CD4-positive, CD25-positive, alpha-beta regulatory T cell (primary cell): Measurements from ENCODE around the gene PMEL. TPM values are rescaled to one million over a fixed set of nuclear protein-coding genes. Genes with fewer than 3 reads are reported as not detected.
A peak's percentile ranks its signal among the peaks of the same experiment; 100 is the strongest.

ENCODE experiments used
- ATAC-seq, 2 donors: fragments of 150-1000 bp; cut with Tn5 transposase; one replicate each; pipeline ENCODE4 v1.10.0; 2021; ENCODE audit warnings: low read depth in 2 of 2, moderate number of reproducible peaks in 2 of 2, moderate library complexity in 1 of 2
- DNase-seq, 3 donors: peaks; one replicate each; pipeline versions ENCODE4 v3.0.0 to v3.0.0-alpha.2; 2012 to 2022; ENCODE audit warnings: mixed read lengths in 1 of 3
- H3K27ac ChIP-seq: one replicate; pipeline ENCODE4 v1.7.0; 2013; ENCODE audit warnings: mild to moderate bottlenecking, low read length; ENCODE audit not compliant: insufficient read depth, poor library complexity, severe bottlenecking
- H3K27me3 ChIP-seq: one replicate; pipeline ENCODE4 v1.7.0; 2013; ENCODE audit warnings: low read length; ENCODE audit not compliant: control insufficient read depth, insufficient read depth
- H3K36me3 ChIP-seq: one replicate; pipeline ENCODE4 v1.7.0; 2013; ENCODE audit warnings: mild to moderate bottlenecking, low read length, moderate library complexity; ENCODE audit not compliant: control insufficient read depth, insufficient read depth
- H3K4me1 ChIP-seq: 2 replicates; pipeline ENCODE4 v1.7.0; 2013; ENCODE audit warnings: mild to moderate bottlenecking, low read length; ENCODE audit not compliant: insufficient read depth, control insufficient read depth, poor library complexity, severe bottlenecking
- H3K4me3 ChIP-seq: one replicate; pipeline ENCODE4 v1.7.0; 2013; ENCODE audit warnings: low read depth, mild to moderate bottlenecking, low read length, moderate library complexity
- H3K9me3 ChIP-seq, 2 experiments: 1 replicate in 1 of 2; 2 replicates in 1 of 2; pipeline ENCODE4 v1.7.0; 2013; ENCODE audit warnings: low read length in 2 of 2, mild to moderate bottlenecking in 1 of 2, moderate library complexity in 1 of 2; ENCODE audit not compliant: control insufficient read depth in 2 of 2
- H3K27ac Mint-ChIP-seq, 3 donors: one replicate each; pipeline ENCODE4 v1.8.0; 2020 to 2022; ENCODE audit warnings: mild to moderate bottlenecking in 3 of 3, mixed read lengths in 3 of 3, moderate library complexity in 2 of 3
- H3K27me3 Mint-ChIP-seq: one replicate; pipeline ENCODE4 v1.8.0; 2022; ENCODE audit warnings: mild to moderate bottlenecking, mixed read lengths
- H3K36me3 Mint-ChIP-seq: one replicate; pipeline ENCODE4 v1.8.0; 2020; ENCODE audit warnings: mixed read lengths
- H3K4me1 Mint-ChIP-seq, 4 donors: one replicate each; pipeline ENCODE4 v1.8.0; 2020 to 2022; ENCODE audit warnings: mixed read lengths in 4 of 4, mild to moderate bottlenecking in 1 of 4
- H3K4me3 Mint-ChIP-seq, 4 donors: one replicate each; pipeline ENCODE4 v1.8.0; 2020 to 2022; ENCODE audit warnings: mild to moderate bottlenecking in 4 of 4, mixed read lengths in 4 of 4, moderate library complexity in 3 of 4
- H3K9me3 Mint-ChIP-seq, 7 donors: one replicate each; pipeline ENCODE4 v1.8.0; 2020 to 2022; ENCODE audit warnings: mixed read lengths in 7 of 7, mild to moderate bottlenecking in 3 of 7, moderate library complexity in 2 of 7
- polyA plus RNA-seq, 4 donors: library from polyadenylated mRNA; unstranded; fragments of 300-500 nt; fragmentation: Illumina TruSeq; gene quantifications; one replicate each; pipeline ENCODE4 v1.2.3, GENCODE V29; 2021
- total RNA-seq: library from RNA; stranded (reverse); gene quantifications from one replicate; pipeline ENCODE4 v1.2.3, GENCODE V29; 2022

PMEL gene
- total and polyA plus RNA-seq, 5 donors from 2014 or later: 0.52 to 0.86 (median 0.63) TPM; not detected in 1

GRCh38 chr12:55938826-55939501 lies 26.9 kb downstream of the PMEL start:
- H3K9me3 Mint-ChIP-seq: no peaks in the 10 kb centered on the region
- no peak for DNase-seq
- ATAC-seq: peak in 1 of 2 donors; percentile 9

GRCh38 chr12:55937981-55938380 lies 27.9 kb downstream of the PMEL start:
- peaks cover 73% of the 10 kb centered on the region for H3K36me3 ChIP-seq
- H3K27ac ChIP-seq: peak overlapping the region; percentile 92
- DNase-seq (no peak), ATAC-seq (no peak)
- H3K27me3 ChIP-seq: no peaks in the 10 kb centered on the region
- Mint-ChIP-seq H3K4me1 (peaks cover 6 to 97% (median 80%) of the 10 kb centered on the region in 4 donors), H3K36me3 (peaks cover 80% of the 10 kb centered on the region), H3K27ac (peak overlapping the region; percentile 54 to 97 (median 89)), H3K4me3 (peak overlapping the region; percentile 52 to 100 (median 86)), H3K27me3 (no peaks in the 10 kb centered on the region), H3K9me3 (no peaks in the 10 kb centered on the region)
- peaks cover 80% of the 10 kb centered on the region for H3K4me1 ChIP-seq
- peak overlapping the region; percentile 28 for H3K4me3 ChIP-seq
- H3K9me3 ChIP-seq: no peaks in the 10 kb centered on the region

More at GRCh38 chr12:55938826-55939501, 26.9 kb downstream of the PMEL start:
- Histone ChIP-seq H3K9me3 (no peaks in the 10 kb centered on the region), H3K4me3 (peak overlapping the region; percentile 21), H3K4me1 (peaks cover 70% of the 10 kb centered on the region), H3K27me3 (no peaks in the 10 kb centered on the region), H3K27ac (peak overlapping the region; percentile 92), H3K36me3 (peaks cover 82% of the 10 kb centered on the region)
- Mint-ChIP-seq H3K27ac (peak overlapping the region; percentile 89 to 97 (median 94)), H3K27me3 (no peaks in the 10 kb centered on the region), H3K36me3 (peaks cover 81% of the 10 kb centered on the region), H3K4me1 (peaks cover 6 to 99% (median 79%) of the 10 kb centered on the region in 4 donors), H3K4me3 (peak overlapping the region; percentile 78 to 100 (median 86))

- H3K9me3 ChIP-seq: no peaks in the 10 kb centered on the region
- Mint-ChIP-seq H3K4me1 (peaks cover 6 to 77% (median 67%) of the 10 kb centered on the region in 4 donors), H3K27ac (peak overlapping the region; percentile 96 to 98 (median 97)), H3K9me3 (peaks cover 0 to 4% (median 0%) of the 10 kb centered on the region in 7 donors), H3K27me3 (no peaks in the 10 kb centered on the region), H3K36me3 (peaks cover 76% of the 10 kb centered on the region), H3K4me3 (peak overlapping the region; percentile 90 to 100 (median 98))
- H3K27me3 ChIP-seq: no peaks in the 10 kb centered on the region
- peak overlapping the region; percentile 97 for H3K4me3 ChIP-seq
- H3K27ac ChIP-seq: peak overlapping the region; percentile 92
- peaks cover 78% of the 10 kb centered on the region for H3K4me1 ChIP-seq
- H3K36me3 ChIP-seq: peaks cover 52% of the 10 kb centered on the region
- ATAC-seq: no peak
- peak in 1 of 3 donors; percentile 49 for DNase-seq
Measured at GRCh38 chr12:55935738-55936151, 30.1 kb downstream of the PMEL start.

- Histone ChIP-seq H3K36me3 (peaks cover 43% of the 10 kb centered on the region), H3K27me3 (no peaks in the 10 kb centered on the region), H3K9me3 (no peaks in the 10 kb centered on the region), H3K4me3 (peak overlapping the region; percentile 97), H3K27ac (peak overlapping the region; percentile 92), H3K4me1 (peaks cover 72% of the 10 kb centered on the region)
- Mint-ChIP-seq H3K4me3 (peak overlapping the region; percentile 90 to 100 (median 98)), H3K9me3 (peaks cover 0 to 4% (median 0%) of the 10 kb centered on the region in 7 donors), H3K27ac (peak overlapping the region; percentile 96 to 98 (median 97)), H3K27me3 (peaks cover 3% of the 10 kb centered on the region), H3K4me1 (peaks cover 10 to 74% (median 64%) of the 10 kb centered on the region in 4 donors), H3K36me3 (peaks cover 67% of the 10 kb centered on the region)
- DNase-seq (no peak), ATAC-seq (no peak)
Measured at GRCh38 chr12:55934773-55935172, 31.1 kb downstream of the PMEL start.

- H3K4me3 Mint-ChIP-seq: peak overlapping the region; percentile 90 to 100 (median 98)
- H3K27ac Mint-ChIP-seq: peak overlapping the region; percentile 96 to 98 (median 97)
- H3K27me3 ChIP-seq: no peaks in the 10 kb centered on the region
- DNase-seq (no peak), ATAC-seq (no peak)
- H3K36me3 ChIP-seq: peaks cover 36% of the 10 kb centered on the region
- H3K4me1 ChIP-seq: peaks cover 72% of the 10 kb centered on the region
- H3K4me1 Mint-ChIP-seq: peaks cover 16 to 74% (median 65%) of the 10 kb centered on the region in 4 donors
- H3K9me3 Mint-ChIP-seq: peaks cover 0 to 4% (median 0%) of the 10 kb centered on the region in 7 donors
- peak overlapping the region; percentile 97 for H3K4me3 ChIP-seq
- H3K9me3 ChIP-seq: no peaks in the 10 kb centered on the region
- peak overlapping the region; percentile 92 for H3K27ac ChIP-seq
- H3K36me3 Mint-ChIP-seq: peaks cover 62% of the 10 kb centered on the region
- peaks cover 11% of the 10 kb centered on the region for H3K27me3 Mint-ChIP-seq
Measured at GRCh38 chr12:55933799-55934742, 31.8 kb downstream of the PMEL start.

- no peak for DNase-seq
- peaks cover 28% of the 10 kb centered on the region for H3K36me3 ChIP-seq
Measured at GRCh38 chr12:55933169-55933798, 32.6 kb downstream of the PMEL start.

GRCh38 chr12:55932551-55932910 lies 33.3 kb downstream of the PMEL start:
- peaks cover 20% of the 10 kb centered on the region for H3K36me3 ChIP-seq
- H3K4me1 ChIP-seq: peaks cover 70% of the 10 kb centered on the region
- DNase-seq (peak in 2 of 3 donors; percentile 62 to 79), ATAC-seq (peak in 1 of 2 donors; percentile 9)
- Mint-ChIP-seq H3K27ac (peak overlapping the region; percentile 96 to 98 (median 97)), H3K27me3 (peaks cover 14% of the 10 kb centered on the region), H3K4me3 (peak overlapping the region; percentile 90 to 100 (median 98)), H3K36me3 (peaks cover 50% of the 10 kb centered on the region), H3K9me3 (peaks cover 0 to 4% (median 0%) of the 10 kb centered on the region in 7 donors), H3K4me1 (peaks cover 16 to 67% (median 52%) of the 10 kb centered on the region in 4 donors)
- H3K4me3 ChIP-seq: peak overlapping the region; percentile 97
- H3K27me3 ChIP-seq: no peaks in the 10 kb centered on the region
- no peaks in the 10 kb centered on the region for H3K9me3 ChIP-seq
- peak overlapping the region; percentile 92 for H3K27ac ChIP-seq

More at GRCh38 chr12:55933169-55933798, 32.6 kb downstream of the PMEL start:
- no peak for ATAC-seq
- peak overlapping the region; percentile 97 for H3K4me3 ChIP-seq
- peaks cover 72% of the 10 kb centered on the region for H3K4me1 ChIP-seq
- peak overlapping the region; percentile 90 to 100 (median 98) for H3K4me3 Mint-ChIP-seq
- H3K27ac ChIP-seq: peak overlapping the region; percentile 92
- peaks cover 0 to 4% (median 0%) of the 10 kb centered on the region in 7 donors for H3K9me3 Mint-ChIP-seq
- H3K4me1 Mint-ChIP-seq: peaks cover 16 to 70% (median 59%) of the 10 kb centered on the region in 4 donors
- H3K36me3 Mint-ChIP-seq: peaks cover 57% of the 10 kb centered on the region
- H3K9me3 ChIP-seq: no peaks in the 10 kb centered on the region
- H3K27me3 ChIP-seq: no peaks in the 10 kb centered on the region
- peak overlapping the region; percentile 96 to 98 (median 97) for H3K27ac Mint-ChIP-seq
- H3K27me3 Mint-ChIP-seq: peaks cover 14% of the 10 kb centered on the region
